Measurements from ENCODE around the gene ATP8B3.
A peak's percentile ranks its signal among the peaks of the same experiment; 100 is the strongest.

ATP8B3 gene

DNA sequence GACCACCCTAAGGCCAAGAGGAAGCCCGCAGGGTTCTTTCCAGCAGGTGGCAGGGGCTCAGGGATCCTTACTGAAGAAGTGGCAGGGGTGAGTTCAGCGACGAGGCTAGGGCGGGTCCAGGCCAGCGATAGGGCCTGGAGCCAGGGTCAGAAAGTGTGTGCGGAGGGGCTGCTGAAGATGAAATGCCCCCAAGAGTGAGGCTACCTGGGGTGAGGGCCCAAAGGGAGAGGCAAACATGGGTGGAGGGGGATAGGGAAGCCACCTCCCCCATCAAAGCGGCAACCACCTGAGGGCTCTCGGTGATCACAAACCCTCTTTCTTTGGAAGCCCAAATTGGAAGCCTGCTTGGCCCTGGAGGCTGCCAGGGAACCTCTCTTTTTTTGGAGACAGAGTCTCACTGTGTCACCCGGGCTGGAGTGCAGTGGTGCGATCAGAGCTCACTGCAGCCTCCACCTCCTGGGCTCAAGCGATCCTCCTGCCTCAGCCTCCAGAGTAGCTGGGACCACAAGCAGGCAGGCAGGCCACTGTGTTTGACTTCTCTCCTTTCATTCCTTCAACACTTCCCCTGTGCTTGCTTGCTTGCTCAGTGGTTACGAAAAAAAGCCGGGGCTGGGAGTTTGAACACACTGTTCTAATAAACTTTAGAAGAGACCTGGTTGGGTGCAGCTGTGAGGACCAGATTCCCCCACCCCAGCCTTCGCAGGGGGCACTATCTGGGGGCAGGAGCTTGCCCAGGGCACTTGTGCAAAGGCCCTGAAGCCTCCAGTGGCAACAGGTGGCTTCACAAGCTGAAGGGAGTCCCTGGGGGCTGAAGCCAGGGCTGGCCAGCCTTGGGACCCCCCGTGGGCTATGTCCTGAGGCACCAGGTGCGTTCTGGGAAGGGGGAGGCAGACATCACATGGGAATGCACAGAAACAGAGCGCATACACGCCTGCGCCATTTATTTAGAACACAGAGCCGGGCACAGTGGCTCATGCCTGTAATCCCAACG, 1.4 kb upstream of the ATP8B3 start:
- H3K4me3 ChIP-seq (ENCODE audit: low read length) = peak overlapping the region; percentile 65
- DNase-seq (ENCODE audit: low read depth) = no peak
- TF ChIP-seq, protein P1, sequence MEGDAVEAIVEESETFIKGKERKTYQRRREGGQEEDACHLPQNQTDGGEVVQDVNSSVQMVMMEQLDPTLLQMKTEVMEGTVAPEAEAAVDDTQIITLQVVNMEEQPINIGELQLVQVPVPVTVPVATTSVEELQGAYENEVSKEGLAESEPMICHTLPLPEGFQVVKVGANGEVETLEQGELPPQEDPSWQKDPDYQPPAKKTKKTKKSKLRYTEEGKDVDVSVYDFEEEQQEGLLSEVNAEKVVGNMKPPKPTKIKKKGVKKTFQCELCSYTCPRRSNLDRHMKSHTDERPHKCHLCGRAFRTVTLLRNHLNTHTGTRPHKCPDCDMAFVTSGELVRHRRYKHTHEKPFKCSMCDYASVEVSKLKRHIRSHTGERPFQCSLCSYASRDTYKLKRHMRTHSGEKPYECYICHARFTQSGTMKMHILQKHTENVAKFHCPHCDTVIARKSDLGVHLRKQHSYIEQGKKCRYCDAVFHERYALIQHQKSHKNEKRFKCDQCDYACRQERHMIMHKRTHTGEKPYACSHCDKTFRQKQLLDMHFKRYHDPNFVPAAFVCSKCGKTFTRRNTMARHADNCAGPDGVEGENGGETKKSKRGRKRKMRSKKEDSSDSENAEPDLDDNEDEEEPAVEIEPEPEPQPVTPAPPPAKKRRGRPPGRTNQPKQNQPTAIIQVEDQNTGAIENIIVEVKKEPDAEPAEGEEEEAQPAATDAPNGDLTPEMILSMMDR (conservative IDR thresholded peaks at IDR 0.05; ENCODE audit: low read depth, low read length) = no peak

DNA sequence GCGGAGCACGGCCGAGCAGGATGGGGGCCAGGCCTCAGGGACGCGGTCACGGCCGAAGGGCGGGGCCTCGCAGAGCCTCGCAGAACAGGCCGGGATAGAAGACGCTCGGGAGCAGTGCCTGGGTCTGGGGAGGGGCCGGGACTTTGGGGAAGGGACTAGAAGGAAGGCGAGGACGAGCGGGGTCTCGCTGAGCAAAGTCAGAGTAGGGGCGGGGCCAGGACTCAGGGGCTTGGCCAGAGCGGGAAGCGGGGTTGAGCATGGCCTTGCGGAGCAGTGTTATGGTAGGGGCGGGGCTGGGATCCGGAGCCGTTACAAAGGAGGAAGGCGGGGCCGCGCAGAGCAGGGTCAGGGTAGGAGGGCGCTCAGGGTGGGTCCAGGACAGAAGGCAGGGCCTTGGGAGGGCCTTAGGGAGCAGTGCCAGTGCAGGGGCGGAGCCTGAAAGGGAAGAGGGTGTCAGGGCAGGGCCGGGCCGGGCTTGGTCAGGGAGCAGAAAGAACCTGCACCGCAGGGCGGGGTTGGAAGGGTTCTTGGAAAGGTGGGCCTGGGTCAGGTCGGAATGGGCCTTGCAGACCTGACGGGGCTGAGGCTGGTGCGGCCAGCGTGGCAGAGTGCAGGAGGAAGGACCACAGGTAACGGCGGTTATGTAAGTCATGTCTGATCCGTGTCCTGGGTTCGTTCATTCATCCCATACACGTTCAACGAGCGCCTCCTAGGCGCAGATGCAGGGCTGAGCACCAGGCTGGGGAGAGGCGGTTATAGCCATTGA, 533 bp upstream of the ATP8B3 start:
- TF ChIP-seq, protein P1 (conservative IDR thresholded peaks at IDR 0.05; ENCODE audit: low read depth, low read length) = peak; percentile 78

DNA sequence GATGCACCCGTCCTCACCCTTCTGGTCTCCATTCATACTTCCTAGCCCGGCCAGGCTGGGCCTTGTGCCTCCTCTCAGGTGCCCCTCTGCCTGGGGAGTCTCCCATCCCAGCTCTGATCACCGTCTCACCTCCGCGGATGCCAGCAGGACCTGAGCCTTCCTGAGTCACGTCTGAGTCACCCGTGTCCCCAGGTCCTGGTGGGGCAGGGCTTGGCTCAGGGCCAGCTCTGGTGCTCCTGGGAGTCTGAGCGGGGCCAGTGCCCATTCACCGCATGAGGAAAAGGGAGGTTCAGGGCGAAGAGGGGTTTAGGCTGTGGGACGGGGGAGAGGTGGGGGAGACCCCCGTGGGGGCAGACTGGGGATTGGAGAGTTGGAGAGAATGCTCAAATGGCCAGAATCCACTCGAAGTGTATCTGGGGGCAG, 593 bp downstream of the ATP8B3 start:
- DNase-seq (ENCODE audit: low read depth) = no peak
- TF ChIP-seq, protein P1 (conservative IDR thresholded peaks at IDR 0.05; ENCODE audit: low read depth, low read length) = no peak
- peak overlapping the region; percentile 31 for H3K4me3 ChIP-seq (ENCODE audit: low read length)

More for the DNA sequence above, 533 bp upstream of the ATP8B3 start:
- DNase-seq (ENCODE audit: low read depth) = peak; percentile 80
- H3K4me3 ChIP-seq (ENCODE audit: low read length) = peak overlapping the region; percentile 65

DNA sequence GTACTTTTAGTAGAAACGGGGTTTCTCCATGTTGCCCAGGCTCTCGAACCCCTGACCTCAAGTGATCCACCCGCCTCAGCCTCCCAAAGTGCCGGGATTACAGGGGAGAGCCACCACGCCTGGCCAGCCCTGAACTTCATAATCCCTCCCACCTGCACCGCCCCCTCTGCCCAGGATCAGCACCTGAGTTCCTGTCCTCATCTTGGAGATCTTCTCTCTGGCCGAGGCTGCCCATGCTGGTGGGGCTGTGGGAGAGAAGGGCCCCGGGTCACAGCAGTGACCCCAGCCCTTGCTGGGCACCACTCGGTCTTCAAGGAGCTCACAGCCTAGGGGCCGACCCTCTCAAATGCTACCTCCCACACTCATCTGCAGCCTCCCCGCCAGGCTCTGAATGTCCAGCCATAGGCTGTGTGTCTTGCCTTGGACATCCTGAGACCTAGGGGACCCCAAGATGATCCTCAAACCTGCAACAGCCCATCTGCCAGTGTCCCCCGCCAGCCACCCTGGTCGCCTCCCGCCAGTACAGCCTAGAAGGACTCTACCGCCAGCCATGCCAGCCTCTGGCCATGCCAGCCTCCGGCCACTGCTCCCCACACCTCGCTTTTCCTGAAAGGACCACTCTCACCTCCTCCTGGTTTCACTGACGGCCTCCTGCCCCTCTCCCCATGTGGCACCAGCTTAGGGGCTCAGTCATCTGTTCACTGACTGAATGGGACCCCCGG, 1.5 kb downstream of the ATP8B3 start:
- TF ChIP-seq, protein P1 (conservative IDR thresholded peaks at IDR 0.05; ENCODE audit: low read depth, low read length) = no peak
- no peak overlapping the region for H3K4me3 ChIP-seq (ENCODE audit: low read length)

DNA sequence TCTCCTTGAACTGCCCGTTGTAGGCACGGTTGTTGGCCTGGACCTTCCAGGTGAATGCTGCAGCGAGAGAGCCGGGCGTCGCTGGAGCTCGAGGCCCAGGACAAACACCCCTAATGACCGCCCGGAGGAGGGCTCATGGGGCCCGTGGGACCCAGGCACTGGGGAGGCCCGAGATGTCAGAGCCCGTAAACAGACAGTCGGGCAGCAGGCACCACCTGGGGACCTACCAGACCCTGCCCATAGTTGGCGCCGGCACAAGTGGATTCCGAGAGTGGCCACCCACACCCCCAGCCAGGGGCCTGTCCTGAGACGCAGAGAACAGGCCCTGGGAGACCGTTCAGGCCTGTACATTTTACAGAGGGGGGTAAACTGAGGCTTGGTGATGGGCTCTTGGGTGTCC, 2.4 kb downstream of the ATP8B3 start:
- no peak overlapping the region for H3K4me3 ChIP-seq (ENCODE audit: low read length)
- TF ChIP-seq, protein P1 (conservative IDR thresholded peaks at IDR 0.05; ENCODE audit: low read depth, low read length) = no peak
- no peak for DNase-seq (ENCODE audit: low read depth)

More for the DNA sequence above, 1.5 kb downstream of the ATP8B3 start:
- no peak for DNase-seq (ENCODE audit: low read depth)

DNA sequence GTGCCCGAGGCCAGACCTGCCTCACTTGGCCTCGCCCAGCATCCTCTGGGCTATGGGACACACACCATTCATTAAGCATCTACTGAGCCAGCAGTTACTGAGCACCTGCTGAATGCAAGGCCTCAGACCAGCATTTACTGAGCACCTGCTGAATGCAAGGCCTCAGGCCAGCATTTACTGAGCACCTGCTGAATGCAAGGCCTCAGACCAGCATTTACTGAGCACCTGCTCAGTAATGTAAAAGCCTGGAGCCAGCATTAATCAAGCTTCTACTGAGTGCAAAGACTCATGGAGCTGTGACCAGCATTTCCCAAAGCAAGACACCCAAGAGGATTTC, 3.7 kb downstream of the ATP8B3 start:
- H3K4me3 ChIP-seq (ENCODE audit: low read length) = no peak overlapping the region
- no peak for DNase-seq (ENCODE audit: low read depth)
- TF ChIP-seq, protein P1 (conservative IDR thresholded peaks at IDR 0.05; ENCODE audit: low read depth, low read length) = no peak
